DMS 273 (cell line): Measurements from ENCODE around the gene SMIM21.

Source experiments
- DNase-seq: peaks from one replicate; lab custom pipeline; 2025; ENCODE audit not compliant: unreplicated experiment; lab: John Stamatoyannopoulos, UW

SMIM21 gene

DNA sequence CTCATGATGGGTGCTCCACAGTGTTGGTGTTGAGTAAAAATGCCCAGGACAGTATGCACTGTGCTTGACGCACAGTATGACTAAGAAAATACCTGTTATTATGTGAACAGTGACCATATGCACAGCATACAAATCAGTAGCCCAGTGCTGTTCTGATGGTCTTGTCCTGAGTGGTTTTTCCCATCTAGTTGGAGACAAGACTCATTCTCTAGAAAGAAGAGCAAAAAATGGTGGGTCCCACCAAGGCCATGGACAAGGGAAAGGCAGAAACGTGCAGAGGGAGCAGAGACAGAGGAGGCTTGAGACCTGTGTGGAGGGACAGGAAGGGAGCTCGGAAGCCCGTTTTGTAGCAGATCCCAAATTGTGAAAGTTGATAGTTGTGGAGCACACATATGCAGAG, 987 bp upstream of the SMIM21 start:
- DNase-seq = no peak

DNA sequence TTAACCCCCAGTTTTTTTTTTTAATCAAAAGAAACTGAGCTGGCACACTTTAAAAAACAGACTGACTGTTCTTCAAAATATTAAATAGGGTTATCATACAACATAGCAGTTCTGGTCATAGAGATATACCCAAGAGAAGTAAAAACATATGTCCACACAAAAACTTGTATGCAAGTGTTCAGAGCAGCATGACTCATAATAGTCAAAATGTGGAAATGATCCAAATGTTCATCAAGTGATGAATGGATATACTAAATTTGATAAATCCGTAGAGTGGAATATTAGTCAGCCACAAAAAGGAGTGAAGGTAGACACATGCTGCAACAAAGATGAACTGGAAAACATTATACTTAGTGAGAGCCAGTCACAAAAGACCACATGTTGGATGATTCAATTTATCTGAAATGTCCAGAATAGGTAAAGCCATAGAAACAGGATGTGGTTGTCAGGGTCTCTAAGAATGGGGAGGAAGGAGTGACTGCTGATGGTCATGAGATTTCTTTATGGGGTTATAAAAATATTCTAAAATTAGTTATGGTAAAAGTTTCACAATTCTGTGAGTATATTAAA, 5.1 kb downstream of the SMIM21 start:
- DNase-seq = no peak

DNA sequence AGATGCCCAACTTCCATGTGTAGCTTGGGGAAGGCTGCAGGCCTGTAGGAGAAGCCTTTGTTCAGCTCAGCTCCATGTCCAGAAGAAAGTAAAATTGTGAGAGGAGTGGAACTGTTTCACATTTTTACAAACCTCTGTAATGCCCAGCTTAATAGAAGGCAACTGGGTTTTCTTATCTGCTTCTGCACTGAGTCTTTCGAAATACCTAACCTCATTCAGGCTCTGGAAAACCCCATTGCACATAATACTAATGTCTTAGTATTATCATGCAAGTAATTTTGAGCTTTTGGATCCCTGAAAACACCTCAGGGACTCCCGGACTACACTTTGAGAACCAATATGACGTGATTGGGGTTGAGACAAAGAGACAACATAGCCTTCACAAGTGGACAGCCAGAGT, 5.8 kb downstream of the SMIM21 start:
- no peak for DNase-seq

DNA sequence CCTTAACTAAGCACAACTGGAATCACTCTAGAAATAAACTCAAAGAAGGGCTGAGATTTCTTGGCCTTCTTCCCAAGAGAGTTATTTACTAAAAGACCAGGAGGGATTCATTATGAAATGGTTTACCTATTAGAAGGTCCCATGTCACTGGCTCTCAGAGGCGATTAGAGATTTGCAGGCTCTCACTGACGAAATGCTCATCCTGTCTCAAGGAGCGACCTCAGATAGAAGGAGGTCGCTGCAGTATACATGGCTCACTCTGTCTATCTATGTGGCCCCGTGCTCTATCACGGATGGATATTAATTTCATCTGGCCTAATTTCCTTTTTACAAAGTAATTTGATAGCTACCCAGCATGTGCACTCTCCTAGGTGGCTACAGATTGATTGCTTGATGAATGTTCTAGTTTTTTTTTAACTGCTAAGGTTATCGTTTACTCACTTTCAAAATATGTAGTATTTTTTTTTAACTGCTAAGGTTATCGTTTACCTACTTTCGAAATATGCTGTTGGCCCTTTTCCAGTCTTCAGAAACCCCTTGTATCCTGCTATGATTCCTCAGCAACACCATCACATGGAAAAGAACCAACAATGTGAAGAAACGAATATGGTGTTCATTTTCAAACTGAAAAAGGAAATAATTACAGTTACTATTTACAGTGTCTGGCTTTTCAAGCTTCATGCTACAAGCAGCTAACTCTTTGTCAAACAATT, 9.1 kb downstream of the SMIM21 start:
- no peak for DNase-seq

DNA sequence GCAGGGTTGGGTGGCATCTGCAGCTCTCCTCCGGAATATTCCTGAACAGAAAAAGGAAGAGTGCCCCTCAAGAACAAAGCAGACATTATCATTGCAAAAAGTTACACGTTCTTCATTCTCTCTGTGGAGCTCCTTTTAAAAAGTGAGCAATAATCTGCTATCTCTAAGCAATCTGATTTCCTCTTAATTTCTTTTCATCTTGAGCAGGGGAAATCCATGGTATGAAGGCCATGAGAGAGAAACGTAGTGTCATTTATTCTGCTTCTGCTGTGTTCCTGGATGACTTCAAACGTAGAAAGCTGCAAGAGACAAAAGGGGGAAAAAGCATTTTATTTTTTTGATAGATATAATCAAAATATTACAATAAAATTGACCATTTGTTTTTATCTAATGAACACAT, 16.9 kb downstream of the SMIM21 start:
- DNase-seq = no peak

DNA sequence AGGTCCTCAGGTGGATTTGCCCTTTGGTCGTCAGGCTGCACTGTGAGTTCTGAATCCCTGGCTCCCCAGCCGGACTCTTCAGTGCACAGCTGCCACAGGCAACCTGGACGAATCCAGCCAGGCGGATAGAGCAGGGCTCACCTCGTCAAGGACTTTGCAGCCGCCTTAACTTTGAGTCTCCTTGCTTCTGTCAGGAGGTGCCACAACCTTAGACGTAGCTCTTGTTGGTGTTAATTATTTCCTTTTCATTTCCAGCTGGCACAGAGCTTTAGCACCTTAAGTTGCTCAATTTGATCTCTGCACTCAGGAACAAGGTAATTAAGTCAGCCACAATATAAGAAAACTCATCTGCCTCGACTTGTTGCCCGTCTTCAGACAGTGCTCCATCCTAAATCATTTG, 17.7 kb downstream of the SMIM21 start:
- DNase-seq = no peak

DNA sequence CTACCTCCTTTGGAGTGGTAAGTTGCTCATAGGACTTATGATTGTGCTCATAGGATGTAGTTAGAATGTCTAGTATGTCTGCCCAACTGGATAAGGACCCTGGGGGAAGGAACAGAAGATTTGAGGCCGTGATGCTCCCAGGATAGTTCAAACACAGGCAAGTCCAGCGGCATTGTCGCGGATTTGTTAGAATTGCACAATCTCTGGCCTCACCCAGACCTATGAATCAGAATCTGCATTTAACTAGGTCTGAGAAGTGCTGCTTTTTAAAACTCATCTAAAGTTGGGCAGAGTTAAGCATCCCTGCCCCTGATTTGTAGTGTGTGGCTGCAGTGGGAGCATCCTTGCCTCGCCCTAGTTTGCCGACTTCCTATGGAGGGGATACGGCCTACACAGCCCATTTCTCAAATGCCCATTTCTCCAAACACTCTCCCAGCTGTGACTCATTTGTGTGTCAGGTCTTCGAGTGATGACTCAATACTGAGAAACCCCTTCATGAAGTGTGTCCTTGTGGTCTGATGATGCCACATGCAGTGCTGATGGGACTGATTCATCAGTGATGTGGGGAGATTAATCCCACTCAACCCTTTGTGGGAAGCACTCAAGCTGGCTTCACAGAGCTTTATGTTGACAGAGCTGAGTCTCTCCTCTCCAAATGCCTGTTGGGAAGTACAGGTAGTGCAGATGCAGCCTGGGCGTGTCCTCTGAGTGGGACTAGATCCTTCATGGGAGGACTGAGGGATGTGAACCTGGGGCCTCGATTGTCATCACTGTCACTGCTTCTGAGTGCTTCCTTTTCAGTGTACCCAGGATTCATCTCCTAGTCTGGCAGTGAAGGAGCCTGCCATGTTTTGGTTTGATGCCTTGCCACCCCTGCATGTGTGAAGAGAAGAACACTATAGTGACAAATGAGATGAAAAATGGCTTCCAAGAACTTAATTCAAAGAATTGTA, 18.7 kb downstream of the SMIM21 start:
- DNase-seq = no peak

DNA sequence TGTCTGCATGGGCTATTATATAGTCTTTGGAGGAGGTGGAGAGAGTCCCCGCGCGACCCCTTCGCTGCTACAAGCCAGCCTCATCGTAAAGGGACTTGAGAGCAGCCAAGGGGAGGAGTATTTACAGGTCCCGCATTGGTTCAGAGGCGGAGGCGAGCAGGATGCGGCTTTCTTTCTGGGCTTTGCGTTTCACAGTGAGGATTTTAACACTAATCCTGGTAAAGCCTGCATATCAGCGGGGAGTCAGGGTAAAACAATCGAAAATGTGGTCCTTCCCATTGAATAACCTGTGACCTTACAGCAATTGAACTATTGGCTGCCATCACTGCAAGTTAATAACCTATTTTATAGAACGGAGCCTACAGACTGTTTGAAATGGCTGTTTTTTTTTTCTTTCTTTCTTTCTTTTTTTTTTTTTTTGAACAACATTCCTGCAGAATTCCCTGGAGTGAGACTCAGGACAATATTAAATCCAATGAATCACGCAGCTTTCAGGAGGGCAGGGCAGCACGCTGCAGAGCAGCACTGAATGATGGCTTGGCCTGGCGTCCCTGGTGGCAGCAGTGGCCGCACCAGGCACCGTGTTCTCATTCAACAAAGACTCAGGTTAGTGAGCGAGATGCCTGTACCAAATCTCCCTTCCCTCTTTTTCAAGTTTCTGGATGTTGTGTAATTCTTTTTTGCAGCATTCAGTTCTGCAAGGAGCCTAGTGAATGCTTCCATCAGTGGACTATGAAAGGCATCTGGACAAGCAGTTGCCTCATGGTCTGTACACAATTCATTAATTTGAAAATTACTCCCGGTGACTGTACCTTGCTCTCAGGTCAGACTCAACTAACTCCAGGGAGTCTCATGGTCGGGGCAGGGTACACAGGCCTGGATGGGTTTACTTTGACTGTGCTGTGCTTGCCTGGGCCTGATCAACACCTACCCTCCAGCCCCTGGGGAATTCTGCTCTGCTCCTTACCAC, 19.8 kb downstream of the SMIM21 start:
- no peak for DNase-seq

DNA sequence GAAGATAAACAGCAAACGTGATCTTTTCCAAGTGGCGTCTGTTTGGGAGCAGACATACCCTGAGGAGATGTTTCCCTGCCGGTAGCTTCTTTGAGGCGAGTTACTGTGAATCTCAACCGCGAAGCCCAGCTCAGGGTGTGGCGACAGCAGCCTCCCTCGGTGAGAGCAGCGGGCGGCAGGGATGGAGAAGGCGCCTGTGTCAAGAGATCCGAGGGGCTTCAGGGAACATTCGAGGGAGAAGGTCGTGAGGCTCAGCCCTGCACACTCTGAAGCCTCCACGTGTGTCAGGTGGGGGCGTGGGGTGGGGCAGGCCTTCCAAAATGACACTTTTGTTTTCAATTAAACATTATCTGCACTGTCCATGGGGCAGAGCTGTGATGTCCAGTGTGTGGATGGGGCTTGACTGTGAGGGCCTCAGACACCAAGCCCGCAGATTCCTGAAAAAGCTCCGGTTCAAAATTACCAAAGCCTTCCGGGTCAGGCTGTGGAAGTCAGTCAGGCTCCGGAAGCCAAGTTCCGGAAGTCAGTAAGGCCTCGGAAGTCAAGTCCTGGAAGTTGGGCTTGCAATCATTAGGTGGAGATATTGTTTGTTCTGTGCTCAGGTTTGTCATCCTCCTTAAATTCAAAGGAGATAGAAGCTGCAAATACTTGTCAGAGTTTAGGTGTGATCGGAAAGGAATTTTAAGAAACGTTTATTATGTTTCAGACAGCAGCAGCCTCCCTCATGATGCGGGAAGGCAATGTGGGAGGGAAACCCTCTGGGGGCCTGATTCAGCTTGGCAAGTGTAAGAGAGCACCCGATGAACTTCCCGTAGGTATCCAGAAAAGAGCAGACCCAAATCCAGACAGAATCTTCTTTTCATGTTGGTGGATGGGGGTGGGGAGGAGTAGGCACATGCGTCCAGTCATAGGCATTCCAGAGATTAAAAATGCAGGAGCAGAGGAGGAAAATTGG, 20.7 kb downstream of the SMIM21 start:
- no peak for DNase-seq

DNA sequence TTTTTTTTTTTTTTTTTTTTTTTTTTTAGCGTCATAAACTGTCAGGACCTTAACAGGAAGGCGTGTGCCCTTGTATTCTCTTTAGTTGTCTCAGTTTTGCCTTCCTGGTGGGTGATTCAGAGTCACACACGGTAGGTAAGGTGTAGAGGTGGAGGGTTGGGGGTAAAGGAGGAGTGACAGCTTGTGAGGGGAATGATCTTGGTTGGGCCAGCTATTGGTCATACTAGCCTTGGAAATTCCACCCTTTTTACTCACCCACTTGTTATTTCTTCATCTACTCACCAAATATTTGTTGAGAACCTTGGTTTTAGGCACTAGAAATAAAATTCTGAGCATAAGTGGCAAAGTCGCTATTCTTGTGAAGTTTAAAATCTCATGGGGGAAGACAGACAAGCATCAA, 22.2 kb downstream of the SMIM21 start:
- DNase-seq = no peak

DNA sequence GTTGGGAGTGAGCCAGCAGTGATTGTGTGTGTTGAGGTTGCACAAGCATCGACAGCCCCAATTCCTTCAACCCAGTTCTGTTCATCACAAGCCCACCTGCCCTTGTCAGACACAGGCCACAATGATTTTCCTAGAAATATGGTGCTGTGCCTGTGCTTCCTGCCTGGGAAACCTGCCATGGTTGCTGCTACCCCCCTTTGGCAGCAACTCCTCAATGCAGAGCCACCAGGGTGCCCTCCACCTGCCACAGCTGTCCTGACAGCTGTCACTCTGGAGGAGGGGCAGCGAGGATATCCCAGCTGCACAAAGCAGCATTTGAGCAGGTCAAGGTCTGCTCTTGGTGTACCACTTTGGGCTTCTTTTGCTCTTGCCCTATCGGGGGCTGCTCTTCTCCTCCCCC, 27.1 kb downstream of the SMIM21 start:
- peak; percentile 55 for DNase-seq

DNA sequence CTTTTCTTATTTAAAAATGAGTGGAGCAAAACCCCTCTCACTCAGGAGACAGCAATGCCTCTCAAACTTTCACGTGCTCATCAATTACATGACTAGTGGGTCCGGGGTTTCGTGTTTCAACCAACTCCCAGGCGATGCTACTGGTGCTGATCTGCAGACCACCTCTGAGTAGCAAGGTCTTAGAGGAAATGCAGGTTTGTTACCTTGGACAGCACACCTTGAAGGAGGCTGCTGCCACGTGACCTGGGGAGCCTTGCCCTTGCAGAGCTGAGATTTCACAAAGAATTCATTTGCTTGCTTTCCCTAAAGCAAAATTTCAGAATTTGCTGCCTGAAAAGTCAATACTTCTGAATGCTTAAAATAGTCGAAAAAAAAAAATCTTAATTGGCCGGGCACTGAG, 32.4 kb downstream of the SMIM21 start:
- no peak for DNase-seq

DNA sequence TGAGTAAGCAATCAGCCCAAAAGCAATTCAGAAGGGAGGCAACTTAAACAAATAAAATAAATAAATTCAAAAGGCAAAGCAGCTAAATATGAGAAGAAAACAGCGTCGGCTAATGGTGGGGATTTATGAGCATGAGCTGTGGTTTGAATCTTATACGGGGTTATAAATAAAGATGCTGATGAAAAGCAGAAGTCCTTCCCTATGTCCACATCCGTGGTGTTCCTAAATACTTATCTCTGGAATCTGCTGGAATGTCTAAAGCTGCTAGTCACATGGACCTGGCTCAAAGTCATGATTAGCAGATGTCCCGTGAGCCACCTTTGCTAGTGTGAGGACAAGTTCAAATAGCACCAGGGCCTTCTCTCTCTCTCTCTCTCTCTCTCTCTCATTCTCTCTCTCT, 33.8 kb downstream of the SMIM21 start:
- DNase-seq = no peak

DNA sequence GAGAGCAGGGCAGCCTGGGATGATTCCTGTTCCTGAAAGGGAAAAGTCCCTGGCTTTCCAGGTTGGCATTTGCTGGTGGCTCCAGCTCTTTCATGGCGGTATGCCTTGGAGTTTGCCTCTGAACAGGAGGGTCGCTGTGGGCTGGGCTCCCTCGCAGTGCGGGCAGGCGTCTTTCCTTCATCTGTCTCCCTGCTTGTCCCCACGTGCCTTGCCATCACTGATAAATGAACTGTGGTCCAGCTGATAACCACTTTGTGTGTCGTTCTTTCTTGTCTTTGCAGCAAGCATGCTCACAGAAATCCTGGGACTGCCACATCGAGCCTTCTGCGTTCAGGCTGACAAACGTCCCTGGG, 35.3 kb downstream of the SMIM21 start:
- DNase-seq = no peak

DNA sequence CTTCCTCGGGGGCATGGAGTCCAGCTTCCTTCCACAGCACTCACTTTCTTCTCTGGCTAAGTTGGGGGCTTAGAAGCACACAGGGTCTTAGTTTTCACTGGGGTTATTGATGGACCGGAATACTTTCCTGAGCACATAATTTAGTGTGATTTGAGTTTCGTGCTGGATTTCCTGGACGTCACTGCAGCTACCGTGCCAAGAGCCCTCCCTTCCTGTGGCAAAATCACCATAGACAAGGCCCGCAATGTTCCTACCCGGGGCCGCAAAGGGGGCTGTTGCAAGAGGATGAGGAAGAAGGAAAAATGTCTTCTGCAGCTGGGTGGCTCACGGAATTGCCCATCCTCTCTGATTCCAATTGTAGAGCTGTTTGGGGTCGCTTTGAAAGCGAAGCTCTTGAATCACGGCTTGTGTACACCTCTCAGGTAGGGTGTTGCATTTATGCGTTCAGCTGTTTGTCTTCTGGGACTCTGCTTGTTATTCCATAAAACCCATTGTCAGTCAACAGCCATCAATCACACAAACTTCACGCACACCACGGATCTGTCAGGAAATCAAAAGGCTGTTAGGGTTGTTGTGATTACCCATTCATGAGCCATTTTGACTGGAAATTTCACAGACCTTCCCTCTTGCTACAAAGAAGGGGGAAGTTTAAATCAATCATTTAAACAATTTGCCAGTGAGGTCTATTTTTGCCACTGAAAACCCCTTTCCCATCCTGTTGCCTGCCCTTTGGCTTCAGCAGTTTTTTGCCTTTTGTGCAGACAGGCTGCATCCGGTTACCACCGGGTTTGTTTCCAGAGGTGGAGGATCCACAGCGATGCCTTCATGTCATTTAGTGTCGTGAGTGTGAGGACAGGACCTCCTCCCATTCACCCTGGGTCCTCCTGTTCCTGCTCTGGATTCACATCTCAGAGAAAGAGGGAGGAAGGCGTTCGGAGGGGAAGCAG, 36.0 kb downstream of the SMIM21 start:
- DNase-seq = no peak

DNA sequence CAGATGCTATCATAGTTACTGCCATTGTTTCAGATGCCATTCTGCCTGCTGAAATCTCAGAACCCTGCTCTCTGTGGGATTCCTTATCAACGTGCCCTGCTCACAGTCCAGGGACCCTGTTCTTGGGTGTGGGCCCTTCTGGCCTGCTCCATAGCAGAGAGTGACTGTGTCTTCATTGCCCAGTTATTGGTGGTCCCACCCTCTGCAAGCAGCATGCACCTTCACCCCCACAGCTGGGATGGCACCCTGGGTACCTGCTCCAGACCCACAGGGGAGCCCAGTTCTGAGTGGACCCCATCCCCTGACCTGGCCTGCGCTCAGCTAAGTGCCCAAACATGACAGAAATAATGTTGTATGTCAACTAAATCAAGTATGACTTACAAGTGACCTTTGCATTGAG, 36.6 kb downstream of the SMIM21 start:
- no peak for DNase-seq

DNA sequence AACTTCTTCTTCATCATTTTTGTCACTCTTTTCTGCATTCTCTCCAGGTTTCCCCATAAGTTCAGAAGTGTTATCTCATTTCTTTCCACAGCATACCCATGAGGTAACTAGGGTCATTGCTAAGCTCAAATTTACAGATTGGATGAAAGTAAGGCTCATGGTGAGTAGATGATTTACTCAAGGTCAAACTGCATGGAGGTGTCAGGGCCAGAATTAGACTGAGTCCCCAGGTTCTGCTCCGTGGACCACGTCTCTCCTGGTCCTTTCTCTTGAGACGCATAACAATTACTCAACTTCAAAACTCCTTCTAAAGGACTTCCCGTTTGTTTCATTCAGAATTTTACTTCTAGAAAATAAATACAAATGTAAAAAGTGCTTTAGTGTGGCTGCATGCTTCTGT, 43.4 kb downstream of the SMIM21 start:
- no peak for DNase-seq

DNA sequence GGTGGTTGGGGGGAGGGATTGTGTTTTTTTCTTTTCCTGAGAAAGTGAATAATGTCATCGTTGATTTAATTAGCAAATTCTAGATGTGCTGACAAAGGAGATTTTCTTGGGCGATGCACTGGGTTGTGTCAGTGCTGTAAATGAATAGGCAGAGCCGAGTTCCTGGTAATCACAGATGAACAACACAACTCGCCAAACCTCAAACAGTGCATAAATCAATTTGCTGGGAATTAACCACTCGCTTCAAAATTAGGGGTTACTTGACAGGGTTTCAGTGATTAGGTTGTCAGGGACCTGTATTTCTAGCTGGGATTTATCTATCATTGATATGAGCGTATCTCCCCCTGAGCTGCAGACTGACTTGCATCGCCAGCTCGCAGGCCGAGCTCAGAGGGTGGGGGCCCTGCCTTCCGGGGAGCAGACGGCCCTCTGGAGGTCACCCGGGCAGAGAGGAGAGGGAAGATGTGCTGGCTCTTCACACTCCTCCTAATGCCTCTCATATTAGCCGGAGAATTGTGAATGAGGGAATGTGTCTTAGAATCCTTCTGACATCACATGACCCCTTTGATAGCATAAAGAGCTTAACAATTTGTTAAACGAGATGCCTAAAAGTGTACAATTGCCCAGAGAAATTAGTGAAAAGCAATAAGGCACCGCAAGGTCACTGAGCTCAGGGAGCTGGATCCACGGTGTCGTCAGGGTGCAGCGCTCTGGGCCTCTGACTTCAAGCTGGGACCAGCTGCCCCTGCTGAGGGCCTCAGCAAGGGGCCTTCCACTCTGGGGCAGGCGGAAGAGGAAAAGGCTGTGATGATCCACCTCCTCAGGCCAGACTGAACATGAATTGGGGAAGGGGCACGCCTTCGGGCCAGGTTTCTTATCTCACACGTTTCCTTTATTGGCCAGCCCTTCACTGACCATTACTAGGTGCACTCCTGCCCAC, 48.9 kb downstream of the SMIM21 start:
- no peak for DNase-seq
